NCI-H82 treated with DMSO at 0.1 percent for 48 hours (cell line): ENCODE measurements around the gene TMEM255B.
"Not testable (repeated sequence)": the region's sequence is repeated elsewhere in the genome, so short reads cannot be mapped to it uniquely, and the experiment has no call there.

Experiments used
- DNase-seq: peaks from one replicate; lab custom pipeline; 2025; ENCODE audit not compliant: unreplicated experiment; lab: John Stamatoyannopoulos, UW

Gene TMEM255B

GRCh38 chr13:113816254-113816929 is 57.4 kb downstream of the TMEM255B start:
- DNase-seq, result no peak

GRCh38 chr13:113816946-113817859 is 58.2 kb downstream of the TMEM255B start:
- no peak for DNase-seq

GRCh38 chr13:113817860-113818691 is 59.0 kb downstream of the TMEM255B start:
- DNase-seq, result no peak

GRCh38 chr13:113818700-113819295 is 59.8 kb downstream of the TMEM255B start:
- DNase-seq, result no peak

- no peak for DNase-seq
These were observed 60.3 kb downstream of the TMEM255B start for GRCh38 chr13:113819341-113819730.

GRCh38 chr13:113819731-113820715 is 61.0 kb downstream of the TMEM255B start:
- no peak for DNase-seq

- DNase-seq, result no peak
These were observed 62.0 kb downstream of the TMEM255B start for GRCh38 chr13:113820813-113821651.

GRCh38 chr13:113821847-113822246 is 62.8 kb downstream of the TMEM255B start:
- no peak for DNase-seq

- no peak for DNase-seq
These were observed 63.2 kb downstream of the TMEM255B start for GRCh38 chr13:113822266-113822665.

- no peak for DNase-seq
These were observed 64.1 kb downstream of the TMEM255B start for GRCh38 chr13:113822956-113823744.

- DNase-seq, result no peak
These were observed 64.7 kb downstream of the TMEM255B start for GRCh38 chr13:113823771-113824170.

- DNase-seq, result no peak
These were observed 66.8 kb downstream of the TMEM255B start for GRCh38 chr13:113825841-113826240.

GRCh38 chr13:113826446-113826845 is 67.4 kb downstream of the TMEM255B start:
- not testable (repeated sequence) for DNase-seq

GRCh38 chr13:113827021-113827420 is 68.0 kb downstream of the TMEM255B start:
- no peak for DNase-seq

GRCh38 chr13:113828282-113828825 is 69.3 kb downstream of the TMEM255B start:
- no peak for DNase-seq

GRCh38 chr13:113830426-113830950 is 71.5 kb downstream of the TMEM255B start:
- DNase-seq, result not testable (repeated sequence)

- no peak for DNase-seq
These were observed 72.0 kb downstream of the TMEM255B start for GRCh38 chr13:113831061-113831460.
